Urothelium cell line (cell line): ENCODE measurements around the gene RIPK4.
"Not testable (repeated sequence)": the region's sequence is repeated elsewhere in the genome, so short reads cannot be mapped to it uniquely, and the experiment has no call there.

ENCODE experiments used
- DNase-seq: peaks from one replicate; pipeline ENCODE4 v3.0.0; 2011; ENCODE audit warnings: low spot score, mixed read lengths
- FAIRE-seq: peaks from 2 replicates; lab custom pipeline; 2011; peaks lifted over from hg19 to GRCh38; lab: Jason Lieb, UNC

Gene RIPK4

DNA sequence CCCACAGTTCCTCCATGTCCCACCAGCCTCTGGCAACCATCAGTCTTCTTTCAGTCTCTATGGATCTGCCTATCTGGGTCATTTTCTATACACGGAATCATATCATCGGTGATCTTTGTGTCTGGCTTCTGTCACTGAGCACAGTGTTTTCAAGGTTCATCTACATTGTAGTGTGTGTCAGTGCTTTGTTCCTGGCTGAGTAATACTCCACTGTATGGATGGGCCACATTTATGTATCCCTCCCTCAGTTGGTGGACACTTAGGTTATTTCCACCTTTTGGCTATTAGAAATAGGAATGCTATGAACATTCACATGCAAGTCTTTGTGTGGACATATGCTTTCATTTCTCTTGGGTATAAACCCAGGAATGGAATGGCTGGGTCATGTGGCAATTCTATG lies 46.6 kb downstream of the RIPK4 start:
- DNase-seq (no peak), FAIRE-seq (no peak)

DNA sequence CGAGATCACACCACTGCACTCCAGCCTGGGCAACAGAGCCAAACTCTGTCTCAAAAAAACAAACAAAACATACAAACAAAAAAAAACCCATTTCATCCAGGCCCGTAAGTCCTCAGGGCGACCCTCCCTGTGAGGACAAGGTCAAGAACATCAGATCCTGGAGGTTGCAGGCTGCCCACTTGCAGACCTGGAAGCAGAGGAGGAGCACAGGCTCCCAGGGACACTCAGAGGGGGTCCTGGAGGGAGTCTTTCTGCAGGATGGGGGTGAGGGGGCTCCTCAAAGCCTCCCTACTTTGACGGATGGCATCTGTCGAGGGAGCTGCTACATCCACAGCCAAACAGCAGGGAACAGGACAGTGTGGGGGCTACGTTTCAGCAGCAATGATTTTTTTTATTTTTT lies 47.2 kb downstream of the RIPK4 start:
- FAIRE-seq (no peak), DNase-seq (no peak)

DNA sequence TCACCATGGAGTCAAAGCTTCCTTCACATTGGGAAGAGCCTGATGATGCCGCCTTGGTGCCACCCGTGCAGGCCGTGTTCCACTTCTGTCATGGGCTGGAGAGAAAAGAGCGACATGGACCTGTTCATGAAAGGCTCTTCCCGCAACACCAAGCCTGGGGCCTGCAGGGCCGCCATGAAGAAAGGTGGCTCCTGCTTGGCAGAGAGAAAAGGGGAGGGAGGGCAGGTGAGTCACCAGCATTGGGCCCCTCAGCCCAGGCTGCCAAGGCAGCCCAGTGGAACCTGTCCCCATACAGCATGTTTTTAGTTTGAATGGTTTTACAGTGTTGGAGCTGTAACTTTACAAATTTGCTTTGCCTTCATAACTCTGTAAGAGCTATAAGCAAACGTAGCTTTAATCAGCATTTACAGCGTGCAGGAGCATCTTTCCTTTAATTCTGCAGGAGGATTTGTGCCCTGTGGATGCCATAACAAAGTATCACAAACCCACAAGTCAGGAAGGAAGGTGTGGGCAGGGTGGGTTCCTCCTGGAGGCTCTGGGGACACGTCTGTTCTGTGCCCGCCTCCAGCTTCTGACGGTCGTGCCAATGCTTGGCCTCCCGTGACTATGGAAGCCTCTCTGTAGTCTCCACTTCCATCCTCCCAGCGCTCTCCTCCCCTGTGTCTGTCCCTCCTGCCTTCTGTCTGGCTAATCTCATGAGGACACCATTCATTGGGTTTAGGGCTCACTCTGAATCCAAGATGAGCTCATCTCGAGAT lies 49.1 kb downstream of the RIPK4 start:
- no peak for FAIRE-seq
- no peak for DNase-seq

DNA sequence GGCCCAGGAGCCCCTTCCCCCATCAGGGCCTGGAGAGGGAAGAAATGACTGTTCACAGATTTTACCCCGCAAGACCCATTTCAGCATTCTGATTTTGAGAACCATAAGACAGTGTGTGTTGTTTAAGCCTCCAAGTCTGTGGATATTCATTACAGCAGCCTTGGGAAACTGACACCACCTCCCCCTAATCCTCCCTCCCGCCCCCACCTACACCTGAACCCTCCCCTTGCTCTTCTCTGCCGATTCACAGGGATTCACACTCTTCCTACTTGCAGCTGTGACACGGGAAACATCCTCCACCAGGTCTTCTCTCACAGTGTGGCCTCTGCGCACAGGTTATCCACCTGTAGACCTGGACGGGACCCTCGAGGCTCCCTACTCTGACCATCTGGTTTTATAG lies 50.1 kb downstream of the RIPK4 start:
- DNase-seq (no peak), FAIRE-seq (no peak)

DNA sequence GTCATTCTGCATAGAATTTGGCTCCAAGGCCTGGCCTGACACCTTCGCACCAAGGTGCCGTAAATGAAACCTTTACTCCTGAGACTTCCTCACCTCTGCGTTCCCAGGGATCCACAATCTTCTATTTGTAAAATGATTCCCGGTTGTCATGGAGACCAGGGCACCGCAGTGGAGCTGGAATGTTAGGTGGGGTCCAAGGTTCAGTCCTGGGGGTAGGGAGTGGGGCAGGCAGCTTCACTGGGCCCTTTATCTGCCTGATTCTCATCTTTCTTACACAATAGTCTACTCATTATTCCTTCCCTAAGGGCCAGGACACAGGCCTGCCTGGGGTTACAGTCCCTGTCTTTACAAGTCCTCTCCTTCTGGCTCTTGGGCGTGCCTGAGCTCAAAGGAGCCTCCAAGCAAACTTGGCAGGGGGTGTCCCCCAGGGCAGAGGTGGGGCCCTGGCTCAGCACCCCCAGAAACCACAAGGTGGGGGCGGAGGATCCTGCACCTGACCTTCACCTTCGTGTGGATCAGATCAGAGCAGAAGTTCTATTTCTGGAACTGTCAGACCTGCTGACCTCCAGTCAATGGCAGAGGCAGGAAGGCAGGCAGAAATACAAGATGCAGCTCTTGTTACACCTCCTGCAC lies 51.1 kb downstream of the RIPK4 start:
- DNase-seq = no peak

DNA sequence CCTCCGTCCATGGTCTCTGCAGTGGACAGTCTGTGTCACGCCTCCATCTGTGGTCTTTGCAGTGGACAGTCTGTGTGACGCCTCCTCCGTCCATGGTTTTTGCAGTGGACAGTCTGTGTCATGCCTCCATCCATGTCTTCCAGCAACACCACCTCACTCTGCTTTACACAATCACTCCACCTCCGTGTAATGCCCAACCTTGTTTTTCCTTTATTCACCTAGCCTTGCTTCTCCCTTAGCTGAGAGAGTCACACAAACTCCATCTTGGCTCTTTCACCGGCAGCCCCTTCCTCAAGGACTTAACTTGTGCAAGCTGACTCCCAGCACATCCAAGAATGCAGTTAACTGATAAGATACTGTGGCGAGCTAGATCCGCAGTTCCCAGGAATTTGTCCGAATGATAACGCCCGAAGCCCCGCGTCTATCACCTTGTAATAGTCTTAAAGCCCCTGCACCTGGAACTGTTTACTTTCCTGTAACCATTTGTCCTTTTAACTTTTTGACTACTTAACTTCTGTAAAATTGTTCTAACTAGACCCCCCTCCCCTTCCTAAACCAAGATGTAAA lies 52.5 kb downstream of the RIPK4 start:
- DNase-seq, FAIRE-seq: not testable (repeated sequence)

More for the DNA sequence above, 51.1 kb downstream of the RIPK4 start:
- FAIRE-seq = no peak

DNA sequence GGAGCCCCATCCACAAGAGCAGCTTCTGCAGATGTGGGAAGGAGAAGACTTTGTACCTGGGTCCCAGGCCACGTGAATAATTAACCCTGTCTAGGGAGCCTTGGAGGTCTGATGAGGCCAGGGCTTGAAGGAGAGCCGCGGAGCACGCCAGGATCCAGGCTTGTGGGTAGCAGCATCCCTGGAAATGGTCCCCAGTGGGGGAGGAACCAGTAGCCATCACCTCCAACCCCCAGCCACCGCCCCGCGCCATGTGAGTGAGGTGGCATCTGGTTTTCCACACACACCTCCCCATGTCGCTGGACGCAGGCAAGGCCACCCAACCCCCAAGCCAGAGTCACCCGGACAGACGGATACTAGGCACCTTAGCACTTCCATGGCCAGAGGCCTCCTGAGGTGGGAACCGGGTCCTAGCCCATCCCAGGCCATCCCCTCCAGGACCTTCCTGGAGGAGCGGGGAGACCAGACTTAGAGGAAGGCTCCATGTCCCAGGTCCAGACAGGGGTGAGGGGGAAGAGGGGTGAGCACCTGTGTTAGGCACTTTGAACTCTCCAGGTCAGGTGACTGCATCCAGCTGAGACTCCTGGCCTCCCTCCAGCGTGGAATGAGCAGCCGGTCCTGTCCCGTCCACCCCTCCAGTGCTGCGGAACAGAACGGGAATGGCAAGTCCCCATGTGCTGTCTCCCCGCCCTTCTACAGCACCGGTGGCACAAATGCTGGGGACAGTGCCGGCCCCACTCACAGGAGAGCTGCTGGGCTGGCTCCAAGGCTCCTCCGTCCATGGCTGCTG lies 53.2 kb downstream of the RIPK4 start:
- no peak for DNase-seq
- no peak for FAIRE-seq

DNA sequence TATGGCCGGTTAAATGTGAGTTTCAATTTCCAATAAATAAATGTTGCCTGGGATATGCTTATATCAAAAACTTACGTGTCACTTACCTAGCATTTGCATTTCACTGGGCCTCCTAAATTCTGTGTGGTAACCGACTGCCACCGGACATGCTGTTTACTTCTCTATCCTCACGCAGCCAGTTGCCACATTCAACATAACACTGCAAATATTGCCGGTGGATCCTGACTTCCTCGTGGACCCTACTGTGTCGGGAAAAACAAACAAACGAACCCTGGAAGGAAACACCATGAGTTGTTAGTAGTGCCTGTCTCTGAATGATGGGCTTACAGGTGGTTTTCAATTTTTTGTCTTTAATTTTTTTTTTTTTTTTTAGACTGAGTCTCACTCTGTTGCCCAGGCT lies 54.1 kb downstream of the RIPK4 start:
- DNase-seq = no peak
- no peak for FAIRE-seq

DNA sequence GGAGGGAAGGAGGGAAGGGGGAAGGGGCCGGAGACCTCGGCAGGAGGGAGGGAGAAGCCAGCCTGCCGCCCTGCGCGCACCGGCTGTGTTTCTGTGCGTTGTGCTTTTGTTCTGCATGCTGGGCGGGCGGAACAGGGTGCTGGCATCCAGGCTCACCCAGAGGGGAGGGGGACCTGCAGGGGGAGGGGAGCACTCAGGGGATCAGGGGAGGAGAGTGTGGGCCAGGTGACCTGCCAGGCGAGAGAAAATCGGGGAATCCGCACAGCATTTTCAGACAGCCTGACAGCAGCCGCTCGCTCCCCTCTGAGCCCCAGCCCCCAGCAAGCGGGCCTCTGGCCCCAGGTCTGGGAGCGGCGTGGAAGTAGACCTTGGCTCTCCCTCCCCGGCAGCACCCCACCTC lies 54.7 kb downstream of the RIPK4 start:
- FAIRE-seq (no peak), DNase-seq (no peak)

DNA sequence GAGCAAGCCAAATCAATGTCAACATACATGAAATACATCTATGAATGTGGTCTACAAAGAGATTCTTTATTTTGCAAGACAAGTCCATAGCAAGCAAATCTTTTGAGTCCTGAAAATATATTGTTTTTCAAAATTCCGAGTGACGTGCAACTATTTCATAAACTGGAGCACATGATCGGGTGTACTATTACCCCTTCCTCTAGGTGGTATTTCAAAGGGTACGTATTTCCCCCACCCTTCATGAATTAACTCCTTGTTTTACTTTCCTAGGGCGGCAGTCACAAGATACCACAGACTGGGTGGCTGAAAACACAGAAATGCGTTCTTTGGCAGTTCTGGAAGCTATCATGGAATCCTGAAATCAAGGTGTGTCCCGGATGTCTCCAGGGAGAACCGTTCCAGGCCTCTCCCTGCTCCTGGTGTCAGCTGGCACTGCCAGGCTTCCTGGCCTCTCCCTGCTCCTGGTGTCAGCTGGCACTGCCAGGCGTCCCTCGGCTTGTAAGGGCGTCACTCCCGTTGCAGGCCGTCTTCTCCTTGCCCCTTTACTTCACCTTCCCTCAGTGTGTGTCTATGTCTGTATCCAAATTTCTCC lies 55.3 kb downstream of the RIPK4 start:
- no peak for FAIRE-seq

DNA sequence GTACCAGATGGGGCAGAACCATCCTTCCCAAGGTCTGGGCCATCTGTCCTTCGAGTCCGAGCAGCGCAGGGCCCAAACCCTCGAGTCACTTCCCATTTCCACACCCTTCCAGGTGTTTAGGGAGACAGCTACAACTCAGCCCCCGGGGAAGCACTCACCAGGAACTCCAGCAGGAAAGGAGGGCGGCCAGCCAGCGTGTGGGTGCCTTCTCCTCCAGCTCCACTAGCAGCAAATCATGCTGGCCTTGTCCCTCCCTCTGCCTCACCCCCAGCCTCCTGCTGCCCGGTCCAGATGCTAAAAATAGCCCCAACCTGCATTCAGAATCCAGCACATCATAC lies 56.1 kb downstream of the RIPK4 start:
- DNase-seq (no peak), FAIRE-seq (no peak)

More for the DNA sequence above, 55.3 kb downstream of the RIPK4 start:
- DNase-seq = no peak

DNA sequence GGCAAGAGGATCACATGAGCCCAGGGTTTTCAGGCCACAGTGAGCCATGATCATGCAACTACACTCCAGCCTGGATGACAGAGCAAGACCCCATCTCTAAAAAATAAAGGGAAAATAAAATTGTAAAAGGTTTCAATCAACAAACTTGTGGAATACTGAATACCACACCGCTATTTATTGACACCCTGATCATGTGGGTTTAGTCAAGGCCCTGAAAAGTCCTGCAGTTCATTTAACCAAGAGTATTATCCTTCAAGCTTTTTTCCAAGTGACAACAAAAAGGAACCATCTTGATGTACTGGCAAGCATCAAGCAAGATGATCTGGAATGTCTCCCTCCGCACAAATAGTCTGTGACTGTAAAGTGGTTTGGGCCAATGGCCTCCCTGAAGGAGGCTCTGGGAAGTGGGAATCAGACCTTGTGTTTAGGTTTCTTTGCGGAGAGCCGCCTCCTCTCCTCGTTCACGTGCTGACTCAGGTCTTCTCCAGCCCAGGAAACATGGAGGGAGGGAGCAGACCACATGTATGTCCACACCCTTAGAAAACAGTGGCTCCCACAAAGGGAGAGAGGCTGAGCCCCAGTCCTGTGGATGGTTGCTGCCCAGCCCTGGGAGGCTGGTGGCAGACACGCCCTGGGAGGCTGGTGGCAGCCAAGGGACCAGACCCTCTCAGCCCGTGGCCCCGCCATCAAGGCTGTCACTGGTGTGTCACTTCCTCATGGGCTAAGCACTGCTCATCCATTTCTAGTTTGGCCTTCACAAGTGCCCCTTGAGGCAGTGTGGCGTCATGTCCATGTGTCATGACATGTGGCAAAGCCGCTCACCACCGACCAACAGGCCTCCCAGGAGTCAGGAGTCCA lies 56.7 kb downstream of the RIPK4 start:
- DNase-seq = no peak
- no peak for FAIRE-seq

DNA sequence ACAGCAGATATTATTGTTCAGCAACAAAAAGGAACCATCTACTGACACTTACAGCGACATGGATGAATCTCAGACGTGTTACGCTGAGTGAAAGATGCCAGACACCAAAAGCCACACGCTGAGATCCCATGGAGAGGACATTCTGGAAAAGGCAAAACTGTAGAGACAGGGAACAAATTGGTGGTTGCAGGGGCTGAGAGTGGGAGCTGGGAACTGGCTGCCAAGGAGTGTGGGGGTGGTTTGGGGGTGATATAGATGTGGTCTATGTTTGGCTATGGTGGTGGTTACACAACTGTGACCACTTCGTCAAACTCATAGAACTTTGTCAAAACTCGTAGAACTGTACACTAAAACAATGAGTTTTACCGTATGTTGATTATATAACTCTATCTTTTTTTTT lies 57.7 kb downstream of the RIPK4 start:
- DNase-seq = no peak
- FAIRE-seq = no peak

DNA sequence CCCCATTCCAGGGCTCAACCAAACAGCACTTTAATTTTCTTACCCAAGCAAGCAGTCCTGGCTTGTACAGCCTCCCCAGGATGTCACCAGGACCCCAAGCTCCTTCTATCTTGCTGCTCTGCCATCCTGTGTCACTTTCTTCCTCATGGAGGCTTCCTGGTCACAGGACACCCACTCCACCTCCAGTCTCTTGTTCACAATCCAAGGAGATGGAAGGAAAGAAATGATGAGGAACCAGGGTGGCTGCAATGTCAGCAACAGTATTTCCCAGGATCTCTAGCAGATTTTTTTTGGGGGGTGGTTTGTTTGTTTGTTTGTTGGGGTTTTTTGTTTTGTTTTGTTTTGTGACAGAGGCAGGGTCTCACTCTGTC lies 58.9 kb downstream of the RIPK4 start:
- DNase-seq (no peak), FAIRE-seq (no peak)

DNA sequence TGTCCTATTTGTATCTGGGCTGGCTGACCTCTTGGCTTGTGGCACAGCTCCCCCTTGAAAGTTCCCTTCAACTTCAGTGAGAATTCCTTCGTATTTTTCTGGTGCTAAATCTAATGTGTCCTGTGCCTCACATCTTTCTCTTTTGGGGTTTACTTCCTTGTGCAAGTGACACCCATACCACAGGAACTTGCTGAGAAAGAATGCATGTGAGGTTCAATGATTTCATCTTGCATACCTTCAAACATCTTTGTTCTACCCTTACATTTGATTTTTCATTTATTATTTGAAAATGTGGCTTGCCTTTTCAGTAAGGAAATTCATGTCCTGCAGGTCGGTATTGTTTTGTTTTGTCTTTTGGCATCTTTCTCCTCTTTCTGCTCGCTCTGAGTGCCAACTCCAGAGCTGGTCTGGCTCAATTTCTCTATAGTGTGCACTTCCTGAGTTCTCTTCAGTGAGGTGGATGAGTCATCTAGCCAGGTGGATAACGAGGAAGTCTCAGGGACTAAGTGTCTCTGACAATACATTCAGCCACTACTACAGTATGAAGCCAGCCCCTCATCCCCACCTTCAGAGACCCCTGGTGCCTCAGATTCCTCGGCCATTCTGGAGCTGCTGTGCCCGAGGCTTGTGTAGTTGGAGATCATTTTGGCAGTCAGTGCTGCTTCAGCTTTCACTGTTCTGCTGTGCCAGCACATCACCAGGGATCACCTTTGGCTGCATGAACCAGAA lies 59.5 kb downstream of the RIPK4 start:
- FAIRE-seq (no peak), DNase-seq (peak; percentile 13)

DNA sequence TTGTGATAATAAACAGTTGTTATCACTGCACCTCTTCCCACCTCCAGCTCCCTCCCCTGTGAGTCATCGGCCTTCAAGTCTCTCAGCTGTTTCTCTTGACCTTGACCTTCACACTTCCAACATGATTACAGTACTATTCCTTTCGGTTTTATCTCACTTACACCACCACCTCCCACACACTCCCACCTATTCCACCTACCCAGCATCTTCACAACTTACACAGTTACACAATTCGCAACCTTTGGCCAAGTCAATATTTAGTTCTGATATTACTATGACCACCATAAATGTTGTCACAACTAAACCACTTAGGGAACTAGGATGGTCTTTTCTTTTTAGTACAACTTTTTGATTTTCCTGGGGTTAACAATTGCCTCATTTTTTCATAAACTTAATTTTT lies 60.2 kb downstream of the RIPK4 start:
- DNase-seq = no peak
- FAIRE-seq = no peak

DNA sequence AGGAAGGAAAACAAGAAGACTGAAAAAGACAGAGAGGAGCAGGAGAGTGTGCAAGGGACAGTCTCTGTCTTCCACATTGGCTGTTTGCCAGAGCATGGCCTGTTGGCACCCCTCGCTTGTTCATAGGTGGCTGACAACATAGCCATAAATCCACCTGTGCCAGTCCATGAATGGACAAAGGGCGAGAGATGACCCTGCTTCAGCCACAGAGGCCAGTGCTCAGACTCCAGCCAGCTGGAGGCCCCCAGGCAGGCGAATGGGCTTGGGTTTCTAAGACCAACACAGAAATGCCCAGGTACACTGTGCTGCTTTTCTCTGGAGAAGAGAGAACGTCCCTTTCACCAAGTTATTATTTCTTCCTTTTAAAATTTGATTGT lies 60.6 kb downstream of the RIPK4 start:
- FAIRE-seq = no peak
- no peak for DNase-seq

DNA sequence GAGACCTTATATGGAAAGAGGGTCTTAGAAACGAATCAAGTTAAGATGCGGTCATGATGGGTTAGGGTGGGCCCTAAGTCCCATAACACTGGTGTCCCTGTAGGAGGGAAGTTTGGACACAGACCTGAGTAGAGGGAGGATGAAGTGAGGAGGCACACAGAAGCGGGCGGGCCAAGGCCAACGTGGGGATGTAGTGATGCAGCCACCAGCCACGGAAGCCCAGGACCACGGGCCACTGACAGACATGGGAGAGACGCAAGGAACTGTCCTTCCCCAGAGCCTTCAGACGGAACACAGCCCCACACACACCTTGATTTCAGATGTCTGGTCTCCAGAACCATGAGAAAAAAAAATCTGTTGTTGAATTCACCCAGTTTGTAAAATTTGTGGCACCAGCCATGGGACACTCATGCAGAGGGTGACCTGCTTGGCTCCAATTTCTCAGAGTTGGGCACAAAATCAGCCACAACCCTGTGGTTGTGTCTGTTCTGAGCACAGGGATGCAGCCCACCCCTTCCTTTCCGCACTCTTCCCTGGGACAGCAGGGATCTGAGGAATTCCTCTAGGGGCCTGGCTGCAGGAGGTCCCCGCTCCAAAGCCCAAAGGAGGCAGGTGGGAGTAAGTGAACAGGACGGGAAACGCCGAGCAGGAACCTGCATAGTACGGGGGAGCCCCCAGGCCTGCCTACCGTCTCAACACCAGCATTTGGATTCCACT lies 61.1 kb downstream of the RIPK4 start:
- no peak for FAIRE-seq
- no peak for DNase-seq

DNA sequence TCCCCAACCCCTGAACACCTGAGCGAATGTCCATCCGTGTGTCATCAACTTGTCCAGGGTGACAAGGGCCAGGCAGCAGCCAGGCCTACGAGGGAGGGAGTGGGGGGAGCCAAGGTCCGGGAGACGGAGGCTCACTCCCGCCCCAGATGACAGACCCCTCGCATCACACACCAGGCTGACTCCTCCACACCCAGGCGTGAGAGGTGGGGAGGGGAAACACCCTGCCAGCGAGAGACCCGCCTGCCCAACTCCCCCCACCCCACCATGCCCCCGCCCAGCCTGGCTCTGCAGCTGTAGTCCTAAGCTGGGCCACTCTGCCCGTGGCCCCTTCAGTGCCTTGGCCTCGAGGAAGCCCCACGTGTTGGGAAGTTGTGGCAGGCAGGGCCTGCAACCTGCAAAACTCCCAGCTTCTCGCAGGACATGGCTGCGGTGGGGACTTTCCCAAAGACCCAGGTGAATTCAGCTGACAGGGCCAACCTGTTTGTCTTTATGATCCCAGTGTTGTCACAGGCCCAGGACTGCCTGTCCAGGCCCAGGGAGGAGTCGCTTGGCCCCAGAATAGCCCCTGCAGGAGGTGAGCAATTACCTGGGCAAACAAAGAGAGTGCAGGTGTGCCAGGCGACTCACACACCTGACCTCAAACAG lies 62.9 kb downstream of the RIPK4 start:
- FAIRE-seq = no peak
- DNase-seq = no peak
